Smooth muscle cell (in vitro differentiated cells): ENCODE results near the gene SMU1. TPM values are rescaled to one million over a fixed set of nuclear protein-coding genes. Genes with fewer than 3 reads are reported as not detected.

Source experiments
- DNase-seq: peaks from one replicate; lab custom pipeline; 2025; ENCODE audit not compliant: unreplicated experiment; lab: John Stamatoyannopoulos, UW
- H2AFZ ChIP-seq: fragments of 200-600 bp; sonication (generic); 2 replicates; pipeline ENCODE4 v1.6.0; 2016; ENCODE audit warnings: antibody characterized with exemption, low read depth, mild to moderate bottlenecking
- H3F3A ChIP-seq: fragments of 200-600 bp; sonication (generic); 2 replicates; pipeline ENCODE4 v1.6.0; 2017; ENCODE audit warnings: antibody characterized with exemption, low read depth
- H3K27ac ChIP-seq: fragments of 200-600 bp; sonication (generic); 2 replicates; pipeline ENCODE4 v1.5.1; 2016; ENCODE audit warnings: low read depth, mild to moderate bottlenecking
- H3K27me3 ChIP-seq: fragments of 200-600 bp; sonication (generic); 2 replicates; pipeline ENCODE4 v1.6.1; 2016; ENCODE audit warnings: low read depth, mild to moderate bottlenecking
- H3K36me3 ChIP-seq: fragments of 200-600 bp; sonication (generic); 2 replicates; pipeline ENCODE4 v1.5.1; 2016; ENCODE audit warnings: low read depth
- H3K4me1 ChIP-seq: fragments of 200-600 bp; sonication (generic); 2 replicates; pipeline ENCODE4 v1.5.1; 2016; ENCODE audit warnings: low read depth
- H3K4me2 ChIP-seq: fragments of 200-600 bp; sonication (generic); 2 replicates; pipeline ENCODE4 v1.6.0; 2016; ENCODE audit warnings: mild to moderate bottlenecking
- H3K4me3 ChIP-seq: fragments of 200-600 bp; sonication (generic); 2 replicates; pipeline ENCODE4 v1.5.1; 2016; ENCODE audit warnings: mild to moderate bottlenecking
- H3K79me2 ChIP-seq: fragments of 200-600 bp; sonication (generic); 2 replicates; pipeline ENCODE4 v1.6.0; 2016; ENCODE audit warnings: low read depth, mild to moderate bottlenecking
- H3K9ac ChIP-seq: fragments of 200-600 bp; sonication (generic); 2 replicates; pipeline ENCODE4 v1.6.0; 2016; ENCODE audit warnings: low read depth
- H3K9me3 ChIP-seq: fragments of 200-600 bp; sonication (generic); replicated peaks from 2 replicates; pipeline ENCODE4 v1.5.1; 2016; ENCODE audit warnings: low read depth
- H4K20me1 ChIP-seq: fragments of 200-600 bp; sonication (generic); 2 replicates; pipeline ENCODE4 v1.6.0; 2016; ENCODE audit warnings: low read depth
- CTCF ChIP-seq: fragments of 200-600 bp; sonication (generic); IDR thresholded peaks from 2 replicates; pipeline ENCODE4 v1.5.1; 2017; ENCODE audit warnings: borderline replicate concordance, mild to moderate bottlenecking, antibody characterized with exemption; ENCODE audit not compliant: insufficient read depth, poor library complexity, severe bottlenecking
- WGBS: methylation state at CpG from one replicate; pipeline ENCODE4 v1.1.7; 2016; ENCODE audit warnings: low lambda C conversion rate; 5-methylcytosine and 5-hydroxymethylcytosine counted together
- polyA plus RNA-seq: library from polyadenylated mRNA; unstranded; fragments of >200 nt; fragmentation: Nextera tagmentation; extraction: Ambion mirVana; gene quantifications from 2 replicates; pipeline ENCODE4 v1.2.1, GENCODE V29; 2016
- total RNA-seq: library from RNA; depleted of rRNA; stranded (reverse); fragments of >200 nt; gene quantifications from 2 replicates; pipeline ENCODE4 v1.2.3, GENCODE V29; 2014

Gene SMU1
- total and polyA plus RNA-seq, 2 experiments from 2014 or later, result 15.1 to 17.4 TPM

- Histone ChIP-seq H3K4me2 (peak overlapping the region; percentile 84), H3F3A (peaks cover 29% of the 10 kb centered on the region), H3K79me2 (no peaks in the 10 kb centered on the region), H3K4me3 (peak overlapping the region; percentile 61), H4K20me1 (no peaks in the 10 kb centered on the region), H3K9ac (peak overlapping the region; percentile 70), H3K27me3 (no peaks in the 10 kb centered on the region), H2AFZ (no peak overlapping the region), H3K9me3 (no peaks in the 10 kb centered on the region), H3K27ac (peak overlapping the region; percentile 83), H3K4me1 (peaks cover 3% of the 10 kb centered on the region), H3K36me3 (peaks cover 9% of the 10 kb centered on the region)
- WGBS, result 24% methylated on average over 12 of the region's 12 CpGs
- DNase-seq, result no peak
- TF ChIP-seq CTCF, result no peak
These were observed 31.7 kb downstream of the SMU1 start for GRCh38 chr9:33044677-33045282.

- peaks cover 9% of the 10 kb centered on the region for H3K36me3 ChIP-seq
- peaks cover 33% of the 10 kb centered on the region for H3F3A ChIP-seq
- H3K9ac ChIP-seq, result peak overlapping the region; percentile 70
- peak overlapping the region; percentile 61 for H3K4me3 ChIP-seq
- H3K27me3 ChIP-seq, result no peaks in the 10 kb centered on the region
- WGBS, result 1% methylated on average over 41 of the region's 41 CpGs
- no peak for TF ChIP-seq CTCF
- H3K9me3 ChIP-seq, result no peaks in the 10 kb centered on the region
- no peaks in the 10 kb centered on the region for H3K79me2 ChIP-seq
- H2AFZ ChIP-seq, result no peak overlapping the region
- peak; percentile 60 for DNase-seq
- no peaks in the 10 kb centered on the region for H4K20me1 ChIP-seq
- H3K4me2 ChIP-seq, result peak overlapping the region; percentile 84
- peaks cover 3% of the 10 kb centered on the region for H3K4me1 ChIP-seq
- H3K27ac ChIP-seq, result peak overlapping the region; percentile 83
These were observed 32.3 kb downstream of the SMU1 start for GRCh38 chr9:33044162-33044673.

GRCh38 chr9:33043671-33044070 is 32.8 kb downstream of the SMU1 start:
- WGBS, result 59% methylated on average over 8 of the region's 8 CpGs
- H3K4me3 ChIP-seq, result peak overlapping the region; percentile 61
- H2AFZ ChIP-seq, result no peak overlapping the region
- no peaks in the 10 kb centered on the region for H3K9me3 ChIP-seq
- H4K20me1 ChIP-seq, result peaks cover under 1% of the 10 kb centered on the region
- H3K4me1 ChIP-seq, result peaks cover 3% of the 10 kb centered on the region
- H3K27ac ChIP-seq, result peak overlapping the region; percentile 83
- H3K4me2 ChIP-seq, result peak overlapping the region; percentile 84
- no peak for TF ChIP-seq CTCF
- no peak for DNase-seq
- H3K27me3 ChIP-seq, result no peaks in the 10 kb centered on the region
- H3K79me2 ChIP-seq, result no peaks in the 10 kb centered on the region
- H3K9ac ChIP-seq, result peak overlapping the region; percentile 70
- peaks cover 36% of the 10 kb centered on the region for H3F3A ChIP-seq
- peaks cover 13% of the 10 kb centered on the region for H3K36me3 ChIP-seq

GRCh38 chr9:33042473-33042872 is 34.0 kb downstream of the SMU1 start:
- H3K36me3 ChIP-seq, result peaks cover 22% of the 10 kb centered on the region
- TF ChIP-seq CTCF, result no peak
- H3K4me1 ChIP-seq, result peaks cover 3% of the 10 kb centered on the region
- no peak for DNase-seq
- H3K79me2 ChIP-seq, result peaks cover 2% of the 10 kb centered on the region
- H3K9ac ChIP-seq, result no peak overlapping the region
- H3K27me3 ChIP-seq, result no peaks in the 10 kb centered on the region
- H3K4me2 ChIP-seq, result no peak overlapping the region
- 95% methylated on average over 8 of the region's 8 CpGs for WGBS
- peaks cover 41% of the 10 kb centered on the region for H3F3A ChIP-seq
- H3K9me3 ChIP-seq, result no peaks in the 10 kb centered on the region
- peak overlapping the region; percentile 83 for H3K27ac ChIP-seq
- H2AFZ ChIP-seq, result no peak overlapping the region
- H3K4me3 ChIP-seq, result no peak overlapping the region
- H4K20me1 ChIP-seq, result peaks cover 10% of the 10 kb centered on the region
